ENCODE measurements around the gene ACOT11. TPM values are rescaled to one million over a fixed set of nuclear protein-coding genes. Genes with fewer than 3 reads are reported as not detected.

ACOT11 gene
- total and polyA plus RNA-seq, 2 of the 13 experiments (the other 11 are each of a cell fraction or from before 2014, with no cell fraction given) = 2.6 to 3.3 TPM

- TF ChIP-seq ZBTB33 (CRISPR knock-in tag; IDR thresholded peaks at IDR 0.05) (no peak), RFX1 (IDR thresholded peaks at IDR 0.05) (no peak)
Observed at GRCh38 chr1:54557671-54558355, 9.8 kb downstream of the ACOT11 start (continued).

- intact Hi-C loops (cut with micrococcal nuclease; ENCODE audit: unreplicated experiment) (no loop called here), in situ Hi-C loops (cut with HindIII; ENCODE audit: extremely low pct_ligation_motif_present, low pct_unique_long_range_greater_than_20kb) (no loop called here)
- FAIRE-seq = no peak
- 57% methylated on average over 1 of the region's 7 CpGs for WGBS (ENCODE audit: low lambda C conversion rate)
- Histone ChIP-seq H4K20me1 (ENCODE audit: insufficient read depth, low read length) (no peaks in the 10 kb centered on the region), H3K4me3 (replicated peaks in 1 of 3; ENCODE audit: insufficient read depth in 1 of 3, low read depth in 2 of 3, low read length in 3 of 3) (no peak overlapping the region), H3K9me3 (ENCODE audit: low read length) (no peaks in the 10 kb centered on the region; the same call in 1 of the 2 replicates), H3K27me3 (ENCODE audit: control insufficient read depth in 1 of 2, insufficient read depth in 2 of 2, low read length in 2 of 2) (no peaks in the 10 kb centered on the region), H3K79me2 (ENCODE audit: insufficient read depth, low read length) (no peaks in the 10 kb centered on the region), H3K27ac (ENCODE audit: extremely low read length, insufficient read depth, low read length) (no peak overlapping the region), H2AFZ (ENCODE audit: low read length) (no peak overlapping the region), H3K4me1 (ENCODE audit: insufficient read depth, low read length) (peaks cover 17% of the 10 kb centered on the region), H3K4me2 (ENCODE audit: low read depth, low read length) (no peak overlapping the region), H3K36me3 (replicated peaks in 1 of 2; ENCODE audit: control insufficient read depth in 1 of 2, insufficient read depth in 2 of 2, low read length in 2 of 2) (no peaks in the 10 kb centered on the region), H3K9ac (ENCODE audit: insufficient read depth, low read depth, low read length) (no peak overlapping the region)
- ATAC-seq = no peak; the same call in 2 of the 3 replicates
- no peak for DNase-seq (ENCODE audit: low spot score)
- TF ChIP-seq ZNF768 (CRISPR knock-in tag; IDR thresholded peaks at IDR 0.05) = peak; percentile 52; the same call in 1 of the 2 replicates
- TF ChIP-seq NBN (conservative IDR thresholded peaks at IDR 0.05) = no peak
- TF ChIP-seq ZBTB33 (CRISPR knock-in tag; IDR thresholded peaks at IDR 0.05) = no peak
- no peak for TF ChIP-seq NR2F2 (IDR thresholded peaks at IDR 0.05; ENCODE audit: borderline replicate concordance, low read depth)
- CTCF ChIA-PET (ENCODE audit: low intra/inter-chr PET ratio, low total read pairs) = no interaction called here
- no TSS peak for BruUV-seq (replicated peaks)
- POLR2A ChIA-PET = interaction anchor here (0.9 kb wide), 1 partner anchor 10 kb away, joined by 3 read pairs; the partner anchor contains the start of gene ACOT11
Observed at GRCh38 chr1:54558434-54559030, 10.5 kb downstream of the ACOT11 start.

All from HepG2 (cell line).